HG03558 (cell line): ENCODE data around the gene GALR2.
"Not testable (repeated sequence)": the region's sequence is repeated elsewhere in the genome, so short reads cannot be mapped to it uniquely, and the experiment has no call there.

Experiments
- ATAC-seq: cut with Tn5 transposase; IDR thresholded peaks from one replicate; pipeline ENCODE4 v1.9.1; 2021; ENCODE audit warnings: moderate number of reproducible peaks; ENCODE audit not compliant: unreplicated experiment; ENCODE audit errors: extremely low read depth

GALR2 gene

DNA sequence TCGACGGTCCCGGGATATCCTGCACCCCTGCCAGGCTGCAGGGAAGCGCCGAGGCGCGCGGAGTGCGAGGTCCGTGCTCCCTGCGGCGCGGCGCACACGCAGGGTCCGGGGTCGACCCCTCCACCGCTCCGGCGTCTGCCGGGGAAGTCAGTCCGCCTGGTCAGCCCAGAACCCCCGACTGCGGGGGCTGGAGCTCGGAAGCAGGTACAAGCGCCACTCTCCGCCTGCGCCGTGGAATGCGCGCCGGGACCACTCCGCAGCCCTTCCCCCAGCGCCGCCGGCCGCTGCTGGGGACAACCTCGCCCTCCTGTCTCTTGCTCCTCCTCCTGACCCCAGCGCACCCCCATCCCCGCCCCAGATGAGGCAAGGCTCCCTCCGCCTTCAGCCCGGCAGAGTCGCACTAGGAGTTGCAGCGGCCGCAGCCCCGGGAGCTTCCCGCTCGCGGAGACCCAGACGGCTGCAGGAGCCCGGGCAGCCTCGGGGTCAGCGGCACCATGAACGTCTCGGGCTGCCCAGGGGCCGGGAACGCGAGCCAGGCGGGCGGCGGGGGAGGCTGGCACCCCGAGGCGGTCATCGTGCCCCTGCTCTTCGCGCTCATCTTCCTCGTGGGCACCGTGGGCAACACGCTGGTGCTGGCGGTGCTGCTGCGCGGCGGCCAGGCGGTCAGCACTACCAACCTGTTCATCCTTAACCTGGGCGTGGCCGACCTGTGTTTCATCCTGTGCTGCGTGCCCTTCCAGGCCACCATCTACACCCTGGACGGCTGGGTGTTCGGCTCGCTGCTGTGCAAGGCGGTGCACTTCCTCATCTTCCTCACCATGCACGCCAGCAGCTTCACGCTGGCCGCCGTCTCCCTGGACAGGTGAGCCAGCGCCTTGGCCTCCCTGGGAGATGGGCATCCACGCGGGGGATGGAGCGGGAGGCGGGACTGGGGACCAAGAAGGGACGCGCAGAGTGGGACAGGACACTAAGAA lies at the start of gene GALR2:
GALR2 (plus strand) TSS at position 392 of the 974 bp plus-strand sequence; CDS start at position 495, 103 bp downstream.
- ATAC-seq: no peak

- no peak for ATAC-seq
Measured at GRCh38 chr17:76025294-76025693, 49.3 kb upstream of the GALR2 start.

GRCh38 chr17:76026714-76027158 lies 47.8 kb upstream of the GALR2 start:
- no peak for ATAC-seq

DNA sequence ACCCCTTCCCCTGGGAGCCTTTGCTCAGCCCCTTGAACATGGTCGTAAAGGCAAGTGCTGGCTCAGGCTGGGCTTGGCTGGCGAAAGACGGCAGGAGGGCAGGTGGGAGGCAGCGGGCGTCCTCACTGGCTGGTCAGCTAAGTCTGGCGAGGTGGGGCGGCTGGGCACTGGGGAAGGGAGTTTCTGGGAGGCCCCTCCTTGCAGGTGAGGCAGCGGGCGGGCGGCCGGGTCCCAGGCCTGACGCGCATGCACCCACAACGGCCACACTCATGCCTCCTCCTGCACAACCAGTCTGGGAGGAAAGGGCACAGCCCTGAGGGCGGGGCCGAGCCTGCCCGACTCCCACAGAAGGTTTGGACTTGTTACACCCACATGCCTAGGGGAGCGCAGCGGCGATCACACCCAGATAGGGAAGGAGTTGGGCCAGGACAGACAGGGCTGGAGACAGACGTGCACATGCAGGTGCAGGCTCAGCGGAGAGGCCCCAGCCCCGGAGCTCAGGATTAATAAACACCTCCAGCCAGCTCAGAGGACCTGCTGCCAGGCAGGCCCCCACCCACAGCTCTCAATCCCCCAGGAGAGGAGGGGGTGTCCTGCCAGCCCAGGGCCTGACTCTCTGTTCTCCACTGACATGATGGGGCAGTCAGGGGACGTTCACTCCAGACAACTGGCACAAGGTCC lies 47.3 kb upstream of the GALR2 start, which contains the start of gene EVPL:
EVPL (minus strand) TSS at position 148 of the 681 bp plus-strand sequence; CDS start at position 40, 108 bp downstream.
- no peak for ATAC-seq

DNA sequence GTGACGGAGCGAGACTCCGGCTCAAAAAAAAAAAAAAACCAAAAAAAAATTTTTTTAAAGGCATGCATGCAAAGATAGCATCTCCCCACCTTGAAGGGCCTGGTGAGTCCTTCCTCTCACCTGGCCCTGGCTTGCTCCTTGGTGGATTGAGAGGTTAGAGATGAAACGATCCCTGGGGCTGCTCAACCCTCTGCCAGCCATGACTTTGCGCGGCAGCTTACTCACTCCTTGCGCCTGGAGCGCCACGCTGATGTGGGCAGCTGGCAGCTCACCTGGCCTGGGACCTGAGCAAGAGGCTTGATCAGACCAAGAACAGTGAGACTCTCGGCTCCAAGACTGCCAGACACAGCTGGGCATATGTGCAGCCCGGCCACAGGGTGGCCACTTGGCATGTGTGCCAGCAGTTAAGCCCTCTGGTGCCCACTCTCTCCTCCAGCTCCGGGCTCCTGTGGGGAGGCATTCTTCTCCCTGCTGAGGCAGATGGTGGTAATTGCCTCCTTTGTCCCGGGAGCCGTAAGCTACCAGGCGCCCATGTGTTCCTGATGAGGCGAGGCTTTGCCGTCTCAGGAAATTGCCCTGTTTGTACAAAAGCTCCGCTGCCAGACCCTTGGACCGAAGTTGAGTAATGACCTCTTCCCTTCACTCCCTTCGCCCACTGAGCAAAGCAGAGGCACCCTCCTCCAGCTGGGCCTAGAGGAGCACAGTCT lies 42.4 kb upstream of the GALR2 start:
- no peak for ATAC-seq

GRCh38 chr17:76032780-76033108 lies 41.8 kb upstream of the GALR2 start:
- ATAC-seq: no peak

DNA sequence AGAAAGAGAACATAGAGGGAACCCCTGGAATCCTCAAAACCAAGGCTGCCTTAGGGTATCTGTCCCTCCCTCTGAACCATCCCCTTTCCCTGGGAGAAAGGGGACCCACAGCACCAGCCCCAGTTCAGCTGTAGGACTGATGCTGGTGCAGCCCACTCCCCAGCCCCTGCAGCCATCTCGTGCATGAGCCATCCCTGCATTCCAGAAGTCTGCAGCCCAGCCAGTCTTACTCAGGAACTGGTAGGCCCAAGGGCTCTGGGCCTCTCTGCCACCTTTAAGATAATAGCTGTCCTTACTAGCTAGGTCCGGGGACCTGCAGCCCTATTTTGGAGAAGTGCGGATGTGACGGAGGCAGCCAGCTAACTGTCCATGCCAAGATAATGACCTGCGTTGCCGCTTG lies 41.4 kb upstream of the GALR2 start:
- no peak for ATAC-seq

DNA sequence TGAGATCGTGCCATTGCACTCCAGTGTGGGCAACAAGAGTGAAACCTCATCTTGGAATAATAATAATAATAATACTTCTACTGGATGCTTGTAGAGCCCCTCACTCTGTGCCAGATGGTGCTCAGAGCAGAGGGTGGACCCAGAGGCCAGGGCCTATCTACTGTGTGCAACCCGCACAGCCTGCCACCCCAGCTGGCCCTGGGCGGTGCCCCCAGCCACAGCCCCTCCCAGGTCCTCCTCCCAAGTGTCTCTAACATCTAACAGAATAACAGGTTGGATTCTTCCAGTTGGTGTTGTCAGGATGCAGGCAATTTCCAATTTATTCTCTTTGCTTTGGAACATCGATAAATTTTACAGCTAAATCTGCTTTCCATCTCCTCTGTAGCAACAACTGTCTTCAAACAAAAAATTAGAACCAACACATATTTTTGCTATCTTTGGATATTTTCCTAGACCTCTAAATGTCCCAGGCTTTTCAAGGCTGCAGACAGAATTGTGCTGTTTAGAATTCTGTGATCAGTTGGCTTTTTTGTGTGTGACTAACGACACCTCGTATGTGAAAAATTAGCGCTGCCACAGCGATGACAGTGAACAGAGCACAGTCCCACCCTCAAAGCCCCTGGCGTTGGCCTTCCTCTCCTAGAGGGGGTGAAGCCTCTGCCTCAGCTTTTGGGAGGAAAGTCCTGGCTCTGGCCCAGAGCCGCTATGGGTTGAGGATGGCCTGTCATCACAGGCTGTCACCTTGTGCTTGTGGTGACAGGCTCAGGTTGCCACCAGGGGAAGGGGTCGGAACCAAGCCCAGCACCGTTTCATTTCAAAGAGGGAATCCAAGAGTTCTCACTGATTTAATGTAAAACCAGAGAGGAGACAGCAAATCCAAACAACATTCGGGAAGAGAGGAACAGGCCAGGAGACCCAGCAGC lies 39.9 kb upstream of the GALR2 start:
- ATAC-seq: no peak

GRCh38 chr17:76036497-76037261 lies 37.9 kb upstream of the GALR2 start:
- no peak for ATAC-seq

- no peak for ATAC-seq
Measured at GRCh38 chr17:76038050-76038449, 36.5 kb upstream of the GALR2 start.

- no peak for ATAC-seq
Measured at GRCh38 chr17:76039121-76039520, 35.5 kb upstream of the GALR2 start.

DNA sequence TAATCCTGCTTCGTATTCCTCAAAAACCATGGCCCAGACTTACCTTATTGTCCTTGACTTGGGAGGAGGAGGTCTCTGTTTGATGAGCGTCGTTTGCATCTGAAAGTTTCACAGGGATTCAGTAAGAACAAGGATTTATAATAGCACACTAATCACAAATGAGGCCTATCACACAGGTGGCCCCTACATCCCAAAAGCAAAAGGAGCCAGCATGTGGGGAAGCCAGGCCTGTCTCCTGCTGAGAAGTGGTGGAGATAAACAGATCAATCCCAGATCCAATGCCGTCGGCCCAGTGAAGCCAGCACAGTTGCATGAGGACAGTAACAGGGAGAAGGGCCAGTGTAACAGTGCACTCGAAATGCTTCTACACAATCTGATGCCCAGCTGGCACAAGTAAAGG lies 34.2 kb upstream of the GALR2 start:
- ATAC-seq: no peak

DNA sequence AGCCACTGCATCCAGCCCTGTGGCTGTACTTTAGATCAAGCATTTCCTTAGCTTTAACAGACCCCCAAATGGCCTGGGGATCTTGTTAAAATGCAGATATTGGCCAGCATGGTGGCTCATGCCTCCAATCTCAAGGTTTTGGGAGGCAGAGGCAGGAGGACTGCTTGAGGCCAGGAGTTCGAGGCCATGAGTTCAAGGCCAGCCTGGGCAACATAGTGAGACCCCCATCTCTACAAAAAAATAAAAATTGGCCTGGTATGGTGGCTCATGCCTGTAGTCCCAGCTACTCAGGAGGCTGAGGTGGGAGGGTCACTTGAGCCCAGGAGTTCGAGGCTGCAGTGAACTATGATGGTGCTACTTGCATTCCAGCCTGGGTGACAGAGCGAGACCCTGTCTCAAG lies 31.7 kb upstream of the GALR2 start:
- ATAC-seq: not testable (repeated sequence)

GRCh38 chr17:76044475-76045007 lies 30.0 kb upstream of the GALR2 start:
- not testable (repeated sequence) for ATAC-seq

- no peak for ATAC-seq
Measured at GRCh38 chr17:76046064-76046463, 28.5 kb upstream of the GALR2 start.

- ATAC-seq: no peak
Measured at GRCh38 chr17:76048025-76048605, 26.5 kb upstream of the GALR2 start.

DNA sequence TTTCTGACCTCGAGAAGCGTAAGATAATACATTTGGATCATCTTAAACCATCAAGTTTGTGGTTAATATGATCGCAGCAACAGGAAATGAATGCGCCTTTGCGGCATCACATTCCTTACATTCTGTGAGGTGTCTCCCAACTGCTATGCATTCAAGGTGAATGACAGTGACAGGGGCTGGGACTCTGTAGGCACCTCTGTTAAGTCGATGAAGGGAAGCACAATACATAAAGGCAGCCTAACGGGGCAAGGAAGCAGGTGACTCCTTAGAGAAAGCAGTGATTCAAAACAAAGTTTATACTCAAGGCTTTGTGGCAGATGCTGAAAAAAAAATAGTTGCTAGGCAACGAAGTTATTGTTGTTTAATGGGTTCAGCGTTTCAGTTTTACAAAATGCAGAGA lies 25.9 kb upstream of the GALR2 start:
- no peak for ATAC-seq

DNA sequence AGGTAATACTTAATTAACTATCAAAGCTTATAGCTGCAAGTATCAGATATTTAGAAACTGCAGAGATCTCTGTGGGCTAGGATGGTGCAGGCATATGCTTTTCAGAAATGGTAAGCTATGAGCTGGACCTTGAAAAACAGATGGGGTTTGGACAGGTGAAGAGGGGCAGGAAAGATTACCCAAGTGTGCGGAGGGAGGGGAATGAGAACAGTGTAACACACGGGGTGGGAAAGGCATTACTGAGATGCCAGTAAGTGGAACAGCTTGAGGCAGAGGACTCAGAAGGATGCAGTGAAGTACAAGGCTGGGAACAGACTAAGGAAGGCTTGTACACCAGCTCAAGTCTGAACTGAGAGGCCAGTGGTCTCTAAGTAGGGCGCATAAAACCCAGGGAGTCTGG lies 25.3 kb upstream of the GALR2 start:
- ATAC-seq: no peak
